B cell (primary cell): Measurements from ENCODE around the gene ANKRD33B.

Experiments used
- EZH2 ChIP-seq: IDR thresholded peaks from 2 replicates; pipeline ENCODE4 v1.6.1; 2012; ENCODE audit warnings: borderline replicate concordance, low read depth, mild to moderate bottlenecking, moderate library complexity, low read length; ENCODE audit not compliant: insufficient read depth, poor library complexity, severe bottlenecking
- TF ChIP-seq, protein P1 (sequence below): fragments of 200-600 bp; IDR thresholded peaks from one replicate; pipeline ENCODE4 v1.8.0; 2022; ENCODE audit warnings: antibody characterized with exemption, mild to moderate bottlenecking

DNA sequence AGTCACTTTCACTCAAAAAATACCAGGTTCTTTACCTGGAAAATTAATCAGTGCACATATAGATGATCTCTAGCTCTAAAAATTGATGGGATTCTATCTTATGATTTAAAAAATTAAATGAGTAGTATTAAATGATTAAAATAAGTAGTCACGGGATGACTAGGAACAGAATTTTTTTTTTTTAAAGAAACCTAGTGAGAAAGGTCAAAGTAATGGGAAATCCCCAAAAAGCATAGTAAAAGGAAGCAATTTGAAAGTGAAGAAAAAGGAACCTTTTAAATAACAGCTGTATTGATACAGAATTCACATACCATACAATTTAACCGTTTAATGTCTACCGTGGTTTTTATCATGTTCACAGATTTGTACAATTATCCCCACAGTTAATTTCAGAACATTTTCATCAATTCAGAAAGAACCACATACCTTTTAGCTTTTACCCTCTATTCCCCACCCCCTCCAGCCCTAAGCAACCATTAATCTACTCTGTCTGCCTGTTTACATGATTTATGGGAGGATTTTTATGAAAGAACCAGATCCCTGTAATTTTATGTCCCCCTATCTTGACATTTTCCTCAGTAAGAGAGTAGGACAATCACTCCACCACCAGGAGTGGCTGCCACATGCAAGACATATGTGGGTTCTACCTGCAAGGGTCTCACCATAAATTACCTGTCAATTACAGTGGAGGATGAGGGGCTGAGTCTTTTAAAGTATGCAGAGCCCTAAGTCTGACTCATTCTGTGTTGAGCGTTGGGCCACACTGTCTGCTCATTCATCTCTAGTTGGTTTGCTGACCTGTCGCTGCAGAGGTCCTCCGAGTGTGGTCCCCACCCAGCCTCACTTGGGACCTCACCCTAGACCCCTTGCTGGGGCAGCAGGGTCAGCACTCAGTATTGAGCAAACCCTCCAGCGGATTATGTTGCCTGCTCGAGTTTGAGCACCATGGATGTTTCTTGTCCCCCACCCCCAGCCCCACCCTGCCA, 16.0 kb downstream of the ANKRD33B start:
- TF ChIP-seq, protein P1, sequence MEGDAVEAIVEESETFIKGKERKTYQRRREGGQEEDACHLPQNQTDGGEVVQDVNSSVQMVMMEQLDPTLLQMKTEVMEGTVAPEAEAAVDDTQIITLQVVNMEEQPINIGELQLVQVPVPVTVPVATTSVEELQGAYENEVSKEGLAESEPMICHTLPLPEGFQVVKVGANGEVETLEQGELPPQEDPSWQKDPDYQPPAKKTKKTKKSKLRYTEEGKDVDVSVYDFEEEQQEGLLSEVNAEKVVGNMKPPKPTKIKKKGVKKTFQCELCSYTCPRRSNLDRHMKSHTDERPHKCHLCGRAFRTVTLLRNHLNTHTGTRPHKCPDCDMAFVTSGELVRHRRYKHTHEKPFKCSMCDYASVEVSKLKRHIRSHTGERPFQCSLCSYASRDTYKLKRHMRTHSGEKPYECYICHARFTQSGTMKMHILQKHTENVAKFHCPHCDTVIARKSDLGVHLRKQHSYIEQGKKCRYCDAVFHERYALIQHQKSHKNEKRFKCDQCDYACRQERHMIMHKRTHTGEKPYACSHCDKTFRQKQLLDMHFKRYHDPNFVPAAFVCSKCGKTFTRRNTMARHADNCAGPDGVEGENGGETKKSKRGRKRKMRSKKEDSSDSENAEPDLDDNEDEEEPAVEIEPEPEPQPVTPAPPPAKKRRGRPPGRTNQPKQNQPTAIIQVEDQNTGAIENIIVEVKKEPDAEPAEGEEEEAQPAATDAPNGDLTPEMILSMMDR: no peak
- TF ChIP-seq EZH2: no peak
